ENCODE data around the gene PLB1.

PLB1 gene

DNA sequence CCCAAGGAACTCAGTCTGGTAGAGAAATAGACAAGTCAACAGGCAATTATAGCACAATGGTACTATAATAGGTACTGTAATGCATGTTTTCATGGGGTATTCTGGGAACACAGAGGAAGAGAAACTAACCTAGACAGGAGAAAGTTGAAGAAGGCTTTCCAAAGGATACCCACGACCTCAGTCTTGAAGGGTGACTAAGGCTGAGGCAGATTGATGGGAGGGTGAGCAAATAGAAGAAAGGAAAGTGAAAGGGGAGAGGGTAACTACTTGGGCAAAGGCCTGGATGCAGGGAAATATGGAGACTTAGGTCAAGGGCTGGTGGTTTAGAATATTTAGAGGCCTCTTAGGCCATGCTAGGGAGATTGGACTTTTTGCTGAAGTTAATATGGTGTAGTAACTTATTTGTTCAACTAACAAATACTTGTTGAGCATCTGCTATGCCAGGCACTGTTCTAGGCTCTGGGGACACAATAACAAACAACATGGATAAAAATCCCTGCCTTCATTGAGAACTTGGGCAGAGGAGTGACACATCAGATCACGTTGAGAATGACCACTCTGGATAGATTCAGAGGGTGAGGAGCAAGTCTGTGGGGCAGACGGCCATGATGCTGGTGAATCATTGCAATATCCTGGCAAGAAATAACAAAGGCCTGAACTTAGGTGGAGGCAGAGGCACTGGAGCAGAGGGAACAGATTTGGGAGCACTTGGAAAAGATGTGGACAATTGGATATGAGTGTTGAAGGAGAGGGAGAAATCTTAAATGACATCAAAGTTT is 56.4 kb downstream of the PLB1 start:
- TF ChIP-seq, protein P1, sequence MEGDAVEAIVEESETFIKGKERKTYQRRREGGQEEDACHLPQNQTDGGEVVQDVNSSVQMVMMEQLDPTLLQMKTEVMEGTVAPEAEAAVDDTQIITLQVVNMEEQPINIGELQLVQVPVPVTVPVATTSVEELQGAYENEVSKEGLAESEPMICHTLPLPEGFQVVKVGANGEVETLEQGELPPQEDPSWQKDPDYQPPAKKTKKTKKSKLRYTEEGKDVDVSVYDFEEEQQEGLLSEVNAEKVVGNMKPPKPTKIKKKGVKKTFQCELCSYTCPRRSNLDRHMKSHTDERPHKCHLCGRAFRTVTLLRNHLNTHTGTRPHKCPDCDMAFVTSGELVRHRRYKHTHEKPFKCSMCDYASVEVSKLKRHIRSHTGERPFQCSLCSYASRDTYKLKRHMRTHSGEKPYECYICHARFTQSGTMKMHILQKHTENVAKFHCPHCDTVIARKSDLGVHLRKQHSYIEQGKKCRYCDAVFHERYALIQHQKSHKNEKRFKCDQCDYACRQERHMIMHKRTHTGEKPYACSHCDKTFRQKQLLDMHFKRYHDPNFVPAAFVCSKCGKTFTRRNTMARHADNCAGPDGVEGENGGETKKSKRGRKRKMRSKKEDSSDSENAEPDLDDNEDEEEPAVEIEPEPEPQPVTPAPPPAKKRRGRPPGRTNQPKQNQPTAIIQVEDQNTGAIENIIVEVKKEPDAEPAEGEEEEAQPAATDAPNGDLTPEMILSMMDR (conservative IDR thresholded peaks at IDR 0.05; ENCODE audit: control insufficient read depth, insufficient read depth, low read depth, low read length): no peak
- peak; percentile 82 for DNase-seq (ENCODE audit: low read depth)
- H3K4me3 ChIP-seq (ENCODE audit: control insufficient read depth, low read depth, low read length): no peak overlapping the region

- DNase-seq (ENCODE audit: low read depth): no peak
- TF ChIP-seq, protein P1 (conservative IDR thresholded peaks at IDR 0.05; ENCODE audit: control insufficient read depth, insufficient read depth, low read depth, low read length): no peak
- no peak overlapping the region for H3K4me3 ChIP-seq (ENCODE audit: control insufficient read depth, low read depth, low read length)
Observed at GRCh38 chr2:28556303-28556702, 60.4 kb downstream of the PLB1 start.

DNA sequence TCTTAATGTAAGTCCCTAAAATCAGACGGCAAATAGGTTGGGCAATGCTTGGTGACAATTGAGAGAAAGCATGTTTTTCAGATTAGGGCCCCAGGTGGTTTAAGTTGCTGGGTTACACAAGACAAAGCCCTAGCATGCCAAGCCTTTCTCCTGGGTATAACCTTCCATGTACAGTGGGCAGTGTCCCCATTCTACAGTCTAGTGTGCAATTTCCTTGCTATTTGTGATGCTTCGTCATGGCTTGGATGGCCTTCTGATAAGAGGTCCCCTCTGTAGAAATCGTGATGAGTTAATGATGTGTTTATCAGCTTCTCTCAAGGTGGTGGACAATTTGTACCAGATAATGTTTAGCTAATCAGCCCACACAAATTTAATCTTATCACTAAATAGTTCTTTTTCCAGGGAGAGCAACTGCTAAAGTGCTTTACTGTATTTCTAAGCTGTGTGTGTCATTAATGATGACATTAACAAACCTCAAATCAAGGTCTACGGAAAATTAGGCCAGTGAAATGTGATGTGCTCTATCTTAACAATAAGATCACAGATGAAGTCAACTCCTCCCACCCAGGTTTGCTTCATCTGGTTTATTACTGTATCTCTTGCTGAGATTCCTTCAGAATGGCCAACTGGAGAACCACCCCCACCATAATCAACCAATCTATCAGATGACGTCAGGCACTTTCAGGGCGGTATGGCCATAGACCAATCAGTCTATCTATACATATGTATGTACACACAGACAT is 61.7 kb downstream of the PLB1 start:
- DNase-seq (ENCODE audit: low read depth): no peak

DNA sequence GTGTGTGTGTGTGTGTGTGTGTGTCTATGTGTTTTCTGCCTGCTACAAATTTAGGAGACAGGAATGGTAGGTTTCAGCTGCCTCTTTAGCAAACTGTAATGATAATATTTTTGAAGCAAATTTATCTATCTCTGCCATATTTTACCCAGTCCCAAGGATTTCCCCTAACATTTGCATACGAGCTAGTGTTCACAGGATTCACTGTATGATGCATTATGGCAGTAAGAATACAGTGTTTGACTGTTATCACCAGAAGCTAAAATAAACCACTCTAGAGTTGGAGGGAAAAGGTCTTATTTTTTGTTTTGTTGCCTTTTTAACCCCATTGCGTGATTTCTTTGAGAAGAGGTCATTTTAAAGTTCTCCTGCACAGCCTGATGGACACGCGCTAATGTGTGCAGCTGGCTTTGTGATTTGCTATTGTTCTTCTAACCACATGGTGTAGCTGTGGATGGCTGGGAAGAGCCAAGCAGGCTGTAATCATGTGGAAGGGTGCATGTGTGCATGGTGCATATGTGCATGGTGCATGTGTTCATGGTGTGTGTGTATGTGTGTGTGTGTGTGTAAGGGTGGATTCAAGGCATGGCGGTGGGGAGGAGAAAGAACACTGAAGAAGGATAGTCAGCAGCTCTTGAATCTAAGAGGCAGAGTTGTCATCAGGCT is 62.4 kb downstream of the PLB1 start:
- TF ChIP-seq, protein P1 (conservative IDR thresholded peaks at IDR 0.05; ENCODE audit: control insufficient read depth, insufficient read depth, low read depth, low read length): no peak
- no peak for DNase-seq (ENCODE audit: low read depth)
- H3K4me3 ChIP-seq (ENCODE audit: control insufficient read depth, low read depth, low read length): no peak overlapping the region

More for the DNA sequence above, 61.7 kb downstream of the PLB1 start:
- TF ChIP-seq, protein P1 (conservative IDR thresholded peaks at IDR 0.05; ENCODE audit: control insufficient read depth, insufficient read depth, low read depth, low read length): no peak
- no peak overlapping the region for H3K4me3 ChIP-seq (ENCODE audit: control insufficient read depth, low read depth, low read length)

DNA sequence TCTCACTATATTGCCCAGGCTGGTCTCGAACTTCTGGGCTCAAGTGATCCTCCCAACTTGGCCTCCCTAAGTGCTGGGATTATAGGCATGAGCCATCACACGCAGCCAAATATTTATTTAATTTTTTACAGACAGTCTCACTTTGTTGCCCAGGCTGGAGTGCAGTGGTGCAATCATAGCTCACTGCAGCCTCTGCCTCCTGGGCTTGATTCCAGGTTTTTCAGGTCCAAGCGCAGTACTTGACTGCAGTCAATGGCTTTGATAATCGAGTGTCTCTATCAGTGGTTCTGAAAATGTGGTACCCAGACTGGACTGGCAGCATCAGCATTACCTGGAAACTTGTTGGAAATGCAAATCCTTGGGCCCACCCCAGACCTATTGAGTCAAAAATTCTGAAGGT is 63.1 kb downstream of the PLB1 start:
- TF ChIP-seq, protein P1 (conservative IDR thresholded peaks at IDR 0.05; ENCODE audit: control insufficient read depth, insufficient read depth, low read depth, low read length): no peak
- peak; percentile 35 for DNase-seq (ENCODE audit: low read depth)
- no peak overlapping the region for H3K4me3 ChIP-seq (ENCODE audit: control insufficient read depth, low read depth, low read length)

- no peak overlapping the region for H3K4me3 ChIP-seq (ENCODE audit: control insufficient read depth, low read depth, low read length)
- DNase-seq (ENCODE audit: low read depth): no peak
- TF ChIP-seq, protein P1 (conservative IDR thresholded peaks at IDR 0.05; ENCODE audit: control insufficient read depth, insufficient read depth, low read depth, low read length): no peak
Observed at GRCh38 chr2:28563869-28564268, 68.0 kb downstream of the PLB1 start.
